ENCODE measurements around the gene ZMYM2. TPM values are rescaled to one million over a fixed set of nuclear protein-coding genes. Genes with fewer than 3 reads are reported as not detected.
A peak's percentile ranks its signal among the peaks of the same experiment; 100 is the strongest.

The ZMYM2 gene
- total and polyA plus RNA-seq, 2 donors (not counting 3 experiments of a cell fraction or from before 2014, with no cell fraction given), result 14.7 to 75.3 TPM

DNA sequence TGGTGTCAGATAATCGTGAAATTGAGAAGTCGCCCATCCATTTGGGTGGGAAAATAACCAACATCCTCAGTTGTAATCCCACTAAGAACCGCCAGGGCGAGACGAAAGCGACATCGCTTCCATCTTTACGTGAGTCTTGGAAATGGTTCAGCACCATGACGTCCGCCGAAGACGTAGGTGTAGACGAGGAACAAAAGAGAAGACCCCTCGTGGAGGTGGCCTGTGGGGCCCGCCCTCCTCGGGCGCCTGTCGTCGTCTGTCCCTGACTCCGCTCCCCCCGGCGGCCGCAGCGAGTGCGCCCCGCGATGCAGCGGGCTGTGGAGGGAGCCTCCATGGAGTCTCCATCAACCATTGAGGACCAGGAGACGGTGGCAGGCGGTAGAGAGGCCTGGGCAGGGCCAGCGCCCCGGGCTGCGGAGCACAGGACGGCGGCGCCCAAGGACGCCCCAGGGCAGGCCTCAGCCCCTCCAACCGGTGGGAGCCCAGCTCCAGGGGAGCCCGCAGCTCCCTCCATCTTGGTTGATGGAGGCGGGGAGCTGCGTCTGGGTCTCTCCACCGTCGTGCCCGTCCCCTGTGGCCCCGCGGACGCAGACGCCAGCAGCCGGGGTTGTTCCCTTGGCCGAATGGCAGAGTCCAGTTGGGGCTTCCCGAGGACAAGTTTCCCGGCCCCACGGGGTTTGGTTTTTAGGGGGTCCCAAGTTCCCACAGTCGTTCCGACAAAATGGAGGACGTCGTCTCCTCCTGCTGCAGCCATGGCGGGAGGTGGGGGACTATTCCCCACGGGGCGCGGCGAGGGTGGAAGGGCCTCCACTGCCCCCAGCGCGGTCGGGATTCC lies 990 bp upstream of the ZMYM2 start:
- peaks cover 0 to 4% of the 10 kb centered on the region in 2 experiments for H3K36me3 ChIP-seq (ENCODE audit: control insufficient read depth in 2 of 2, extremely low read depth in 1 of 2, insufficient read depth in 2 of 2, low read length in 2 of 2)
- H3K27me3 ChIP-seq (ENCODE audit: control insufficient read depth in 2 of 2, insufficient read depth in 2 of 2, low read length in 2 of 2), result peaks cover 5 to 13% of the 10 kb centered on the region in 2 experiments
- H3K9ac ChIP-seq (replicated peaks; ENCODE audit: extremely low read depth, insufficient read depth, low read length), result peak overlapping the region; percentile 58
- dilution Hi-C loops (cut with MboI; ENCODE audit: extremely low pct_ligation_motif_present, low sequenced_read_pairs) (no loop called here), intact Hi-C loops (cut with micrococcal nuclease) (loop anchor here (1.0 to 2.0 kb wide), 2 partner anchors 94 to 175 kb away; partner anchors contain the start of genes PSPC1 and ZMYM5)
- FAIRE-seq (peak; percentile 88), DNase-seq (ENCODE audit: low read depth, low spot score) (peak; percentile 75)
- TSS peak; percentile 85 for BruUV-seq (replicated peaks)
- peak overlapping the region; percentile 77 for H2AFZ ChIP-seq (ENCODE audit: low read depth, low read length)
- H3K4me3 ChIP-seq (replicated peaks in 1 of 3; ENCODE audit: insufficient read depth in 1 of 3, low read depth in 1 of 3, low read length in 3 of 3), result peak overlapping the region in 2 of 3 experiments; percentile 26 to 39
- TF ChIP-seq MAX (IDR thresholded peaks at IDR 0.05; ENCODE audit: insufficient read depth, insufficient read length) (no peak), GATA2 (IDR thresholded peaks at IDR 0.05; ENCODE audit: insufficient read depth, insufficient read length, low read depth, low read length) (no peak), JUN (IDR thresholded peaks at IDR 0.05; ENCODE audit: borderline replicate concordance, insufficient read depth, insufficient read length, low read depth) (no peak), MYC (IDR thresholded peaks at IDR 0.05; ENCODE audit: low read depth, low read length) (no peak), FOS (IDR thresholded peaks at IDR 0.05; ENCODE audit: borderline replicate concordance, insufficient read depth, low read length) (no peak), POLR2AphosphoS5 (IDR thresholded peaks at IDR 0.05; ENCODE audit: insufficient read depth, low read depth, low read length) (no peak), EZH2 (IDR thresholded peaks at IDR 0.05; ENCODE audit: borderline replicate concordance, low read depth, low read length, severe bottlenecking) (no peak), POLR2A (IDR thresholded peaks at IDR 0.05; ENCODE audit: low read depth, low read length) (no peak), CTCF (IDR thresholded peaks at IDR 0.05; ENCODE audit: extremely low read depth in 1 of 2, insufficient read depth in 1 of 2, low read depth in 1 of 2, low read length in 2 of 2) (peak; percentile 45 to 57)
- H4K20me1 ChIP-seq (replicated peaks; ENCODE audit: control insufficient read depth, extremely low read depth, insufficient read depth, low read length), result peaks cover 6% of the 10 kb centered on the region
- H3K4me1 ChIP-seq (ENCODE audit: control insufficient read depth, extremely low read depth, insufficient read depth, low read length), result peaks cover 25% of the 10 kb centered on the region
- ChIA-PET CTCF (interaction anchor here (0.7 to 3.3 kb wide), 2 partner anchors 23 to 31 kb away, joined by 3 to 12 read pairs; no protein-coding TSS in a partner anchor), POLR2A (no interaction called here)
- H3K79me2 ChIP-seq (ENCODE audit: control insufficient read depth, insufficient read depth, low read length), result peaks cover 30% of the 10 kb centered on the region
- no peaks in the 10 kb centered on the region for H3K9me3 ChIP-seq (replicated peaks; ENCODE audit: control insufficient read depth, insufficient read depth, low read length)
- peak overlapping the region; percentile 57 for H3K4me2 ChIP-seq (ENCODE audit: insufficient read depth, low read length)
- peaks cover 2% of the 10 kb centered on the region for H3K9me1 ChIP-seq (replicated peaks; ENCODE audit: control insufficient read depth, extremely low read depth, insufficient read depth, low read length)
- H3K27ac ChIP-seq (ENCODE audit: insufficient read depth, low read depth, low read length), result peak overlapping the region; percentile 43
